GM19239 (cell line): ENCODE measurements around the gene NOS1AP.
"Not testable (repeated sequence)": the region's sequence is repeated elsewhere in the genome, so short reads cannot be mapped to it uniquely, and the experiment has no call there.

Experiments used
- DNase-seq: peaks from one replicate; pipeline ENCODE4 v3.0.0; 2011; ENCODE audit warnings: low spot score; ENCODE audit not compliant: insufficient read length
- FAIRE-seq: peaks from 2 replicates; lab custom pipeline; 2011; peaks lifted over from hg19 to GRCh38; lab: Jason Lieb, UNC

The NOS1AP gene

DNA sequence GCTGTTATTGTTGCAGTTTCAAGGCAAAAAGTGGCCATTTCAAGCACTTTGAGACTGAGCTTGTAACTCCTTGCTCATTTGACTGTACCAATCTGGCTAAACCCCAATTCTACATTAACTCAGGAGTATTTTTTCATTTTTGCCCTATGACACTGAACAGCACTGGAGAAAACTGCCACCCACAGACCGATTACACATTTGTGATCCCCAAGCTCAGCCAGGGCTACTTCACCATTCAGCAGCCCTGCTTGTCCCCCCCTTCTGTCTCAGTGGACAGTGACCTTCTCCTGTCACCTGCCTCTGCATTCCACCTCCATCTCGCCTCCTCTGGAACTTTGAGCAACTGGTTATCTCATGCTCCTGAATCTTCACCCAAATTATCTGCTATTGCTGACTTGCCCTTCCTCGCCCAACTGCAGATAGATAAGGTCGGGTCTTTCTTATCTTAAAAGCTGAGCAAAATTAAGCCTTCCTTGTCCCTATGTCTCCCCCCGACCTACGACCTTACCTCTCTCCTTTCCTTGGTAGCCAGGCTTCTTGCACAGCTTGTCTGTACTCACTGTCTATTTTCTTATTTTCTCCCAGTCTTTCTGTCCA lies 281.9 kb downstream of the NOS1AP start:
- FAIRE-seq = no peak
- DNase-seq = no peak

- DNase-seq, FAIRE-seq: not testable (repeated sequence)
Measured at GRCh38 chr1:162351874-162352273, 282.4 kb downstream of the NOS1AP start.

DNA sequence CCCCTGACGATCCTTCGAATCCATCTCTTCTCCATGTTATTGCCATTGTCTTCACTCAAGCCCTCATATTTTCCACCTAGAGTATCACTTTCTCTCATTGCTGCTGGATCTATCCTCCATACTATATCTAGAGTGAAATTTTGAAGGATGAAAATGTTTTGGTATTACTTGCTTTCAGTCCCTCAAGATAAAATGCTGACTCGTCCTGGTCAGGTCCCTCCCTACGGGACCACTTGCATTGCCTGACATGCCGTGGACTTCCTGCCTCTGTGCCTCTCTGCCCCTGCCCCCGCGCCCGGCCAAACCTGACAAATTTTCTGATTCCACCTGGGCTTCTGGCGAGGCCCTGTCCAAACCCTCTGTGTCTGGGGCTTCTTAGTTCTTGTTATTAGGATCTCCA lies 283.6 kb downstream of the NOS1AP start:
- no peak for DNase-seq
- no peak for FAIRE-seq

GRCh38 chr1:162353702-162354101 lies 284.2 kb downstream of the NOS1AP start:
- FAIRE-seq (no peak), DNase-seq (no peak)

DNA sequence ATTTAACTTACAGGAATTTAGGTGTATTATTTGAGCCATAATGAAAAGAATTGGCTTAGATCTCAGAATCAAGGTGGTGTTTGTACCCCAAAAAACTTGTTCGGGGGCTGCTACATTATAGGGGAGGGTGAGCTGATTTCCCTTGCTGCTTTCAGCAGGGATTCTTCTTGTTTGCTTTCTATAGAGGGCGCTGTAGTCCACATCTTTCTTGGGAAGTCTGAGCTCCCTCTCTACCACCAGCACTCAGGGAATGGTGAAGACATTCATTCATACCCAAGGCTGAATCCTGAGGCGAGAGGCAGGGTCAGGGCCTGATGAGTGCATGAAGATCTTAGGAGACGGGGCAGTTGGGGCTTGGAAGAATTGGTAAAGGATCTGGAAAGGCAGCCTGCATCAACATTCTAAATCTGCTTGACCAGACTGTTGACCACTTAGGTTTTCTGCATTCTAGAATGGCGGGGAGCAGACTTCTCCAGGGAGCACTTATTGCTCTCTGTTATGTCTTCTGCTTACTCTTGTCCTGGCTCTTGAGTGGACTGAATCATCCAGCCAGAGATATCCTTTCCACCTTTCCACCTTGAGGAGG lies 288.3 kb downstream of the NOS1AP start:
- DNase-seq = peak; percentile 26
- FAIRE-seq = no peak

GRCh38 chr1:162358928-162359327 lies 289.4 kb downstream of the NOS1AP start:
- FAIRE-seq (no peak), DNase-seq (no peak)

DNA sequence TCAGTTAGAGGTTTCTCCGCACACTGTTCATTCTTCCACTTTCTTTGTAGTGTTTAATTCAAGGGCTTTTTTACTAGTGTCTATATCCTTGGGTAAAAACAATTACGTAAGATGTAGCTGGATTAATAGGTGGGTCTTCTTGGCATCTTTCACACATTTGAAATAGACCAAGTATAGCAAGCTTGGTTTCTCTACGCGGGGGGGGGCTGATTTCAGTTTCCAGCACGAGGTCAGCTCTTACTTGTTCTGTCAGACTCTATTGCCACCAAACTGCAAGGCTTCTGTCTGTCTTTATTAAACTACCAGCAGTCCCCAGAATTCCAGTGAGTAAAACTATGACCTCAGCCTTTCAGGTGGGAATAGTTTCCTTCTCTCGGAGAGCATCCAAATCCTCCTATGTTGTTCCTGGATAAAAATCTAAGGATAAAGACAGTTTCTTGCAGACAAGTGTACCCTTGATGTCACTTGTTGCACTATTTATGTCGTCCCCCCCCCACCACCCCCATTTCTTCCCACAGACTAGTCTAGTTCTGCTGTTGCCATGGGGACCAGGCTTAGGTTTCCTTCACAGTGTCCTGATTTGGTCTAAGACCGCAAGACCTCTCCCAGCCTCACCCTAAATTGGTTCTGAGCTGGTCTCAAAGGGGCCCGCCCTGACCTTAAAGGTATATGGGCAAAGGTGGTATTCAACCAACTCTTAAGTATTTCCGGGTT lies 290.2 kb downstream of the NOS1AP start:
- DNase-seq = no peak
- no peak for FAIRE-seq

- FAIRE-seq = no peak
- no peak for DNase-seq
Measured at GRCh38 chr1:162360237-162360873, 290.9 kb downstream of the NOS1AP start.

GRCh38 chr1:162360874-162361260 lies 291.4 kb downstream of the NOS1AP start:
- DNase-seq = no peak
- no peak for FAIRE-seq

DNA sequence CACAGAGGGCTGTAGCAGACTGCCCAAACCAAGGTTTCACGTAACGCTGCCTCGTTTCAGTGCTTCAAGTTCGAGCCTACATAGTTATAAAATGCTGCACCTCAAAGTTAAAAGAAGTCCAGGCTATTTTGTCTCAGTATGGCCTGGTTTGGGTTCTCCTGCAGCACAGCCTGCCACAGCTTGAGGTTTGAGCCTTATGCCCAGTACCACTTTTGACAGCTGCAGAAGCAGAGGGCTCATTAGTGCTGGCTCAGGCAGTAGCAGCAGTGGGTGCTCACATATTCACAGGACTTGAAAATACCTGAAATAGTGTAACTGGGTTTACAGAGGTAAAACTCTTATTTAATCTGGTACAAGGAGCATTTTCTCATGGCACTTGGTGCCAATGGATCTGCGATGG lies 291.9 kb downstream of the NOS1AP start:
- DNase-seq (no peak), FAIRE-seq (no peak)

DNA sequence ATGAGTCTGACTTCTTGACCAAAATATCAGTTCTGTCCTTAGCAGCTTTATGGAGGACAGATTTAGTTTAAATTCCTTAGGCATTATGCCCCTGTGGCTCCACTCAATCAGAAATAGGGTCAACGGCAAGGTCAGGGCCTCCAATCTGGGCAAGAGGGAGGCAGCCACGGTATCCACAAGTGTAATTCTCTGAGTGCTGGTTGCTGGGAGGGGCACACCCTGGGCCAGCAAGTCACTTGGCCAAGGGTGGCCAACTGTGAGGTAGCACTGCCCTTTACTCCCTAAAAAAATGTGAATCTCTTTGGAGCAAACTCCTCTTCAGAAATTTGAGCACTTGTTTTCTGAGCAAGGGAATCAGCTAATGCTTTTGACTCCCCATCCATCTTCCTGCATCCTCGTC lies 294.3 kb downstream of the NOS1AP start:
- no peak for FAIRE-seq

DNA sequence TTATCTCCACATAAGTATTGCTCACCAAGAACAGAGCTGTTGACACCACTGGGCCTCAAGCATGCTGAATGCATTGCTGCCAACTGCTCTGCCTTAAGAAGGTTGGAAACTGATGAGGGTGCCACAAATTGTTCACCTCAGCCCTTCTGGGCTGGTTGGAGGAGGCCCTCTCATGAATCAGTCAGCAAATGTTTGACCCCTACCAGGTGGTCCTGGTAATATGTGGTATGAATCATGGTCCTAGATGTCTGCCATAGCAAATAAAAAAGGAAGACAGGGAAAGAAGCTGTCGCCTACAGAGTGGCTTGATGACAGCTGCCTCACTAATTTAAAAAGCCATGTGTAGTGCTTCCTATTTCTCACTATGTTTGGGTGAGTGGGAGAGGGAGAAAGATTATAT lies 295.0 kb downstream of the NOS1AP start:
- DNase-seq (no peak), FAIRE-seq (no peak)

More for the DNA sequence above, 294.3 kb downstream of the NOS1AP start:
- DNase-seq = no peak

DNA sequence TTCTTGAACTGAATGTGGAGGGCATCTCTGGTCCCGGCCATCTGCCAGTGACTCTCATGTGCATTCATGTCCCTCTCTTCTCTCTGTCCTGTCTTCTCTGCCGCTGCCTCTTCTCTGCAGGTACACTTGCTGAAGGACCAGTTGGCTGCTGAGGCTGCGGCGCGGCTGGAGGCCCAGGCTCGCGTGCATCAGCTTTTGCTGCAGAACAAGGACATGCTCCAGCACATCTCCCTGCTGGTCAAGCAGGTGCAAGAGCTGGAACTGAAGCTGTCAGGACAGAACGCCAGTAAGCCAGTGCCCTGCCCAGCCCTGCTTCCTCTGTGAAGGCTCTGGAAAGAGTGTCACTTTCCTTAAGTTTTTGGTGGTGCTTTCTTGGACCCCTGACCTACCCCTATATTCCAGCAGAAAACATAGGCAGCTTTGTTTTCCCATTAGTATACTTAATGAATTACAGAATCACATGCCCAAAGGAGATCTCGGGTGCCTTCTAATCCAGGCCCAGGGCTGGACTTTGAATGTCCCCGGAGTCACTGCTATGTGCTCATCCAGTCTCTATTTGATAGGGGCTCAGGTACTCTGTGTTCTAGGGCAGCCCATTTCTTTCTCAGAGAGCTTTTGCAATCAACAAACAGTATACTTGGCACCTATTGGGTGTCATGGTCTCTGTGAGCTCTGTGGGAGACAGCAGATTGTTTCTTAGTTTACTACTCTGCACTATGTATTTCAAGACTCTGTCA lies 296.0 kb downstream of the NOS1AP start:
- no peak for FAIRE-seq
- no peak for DNase-seq

- FAIRE-seq (no peak), DNase-seq (no peak)
Measured at GRCh38 chr1:162366149-162366548, 296.7 kb downstream of the NOS1AP start.

DNA sequence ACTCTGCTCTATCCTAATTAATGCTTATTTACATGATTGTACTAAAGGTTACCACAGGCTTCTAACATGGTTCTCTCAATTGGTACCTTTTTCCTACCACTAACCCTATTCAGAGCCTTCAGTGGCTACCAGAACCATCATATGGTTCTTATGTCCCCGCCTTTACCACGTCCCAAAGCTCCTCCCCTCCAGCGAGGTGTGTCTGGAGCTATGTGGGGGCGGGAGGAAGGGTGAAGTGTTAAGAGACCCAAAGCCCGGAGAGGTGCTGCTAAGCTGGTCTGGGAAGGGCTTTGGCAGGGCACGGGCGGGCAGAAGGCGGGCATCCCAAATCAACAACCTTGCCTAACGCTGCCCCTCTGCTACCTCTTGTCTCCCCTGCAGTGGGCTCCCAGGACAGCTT lies 297.2 kb downstream of the NOS1AP start:
- no peak for FAIRE-seq
- no peak for DNase-seq

GRCh38 chr1:162367073-162367472 lies 297.6 kb downstream of the NOS1AP start:
- DNase-seq (no peak), FAIRE-seq (no peak)

DNA sequence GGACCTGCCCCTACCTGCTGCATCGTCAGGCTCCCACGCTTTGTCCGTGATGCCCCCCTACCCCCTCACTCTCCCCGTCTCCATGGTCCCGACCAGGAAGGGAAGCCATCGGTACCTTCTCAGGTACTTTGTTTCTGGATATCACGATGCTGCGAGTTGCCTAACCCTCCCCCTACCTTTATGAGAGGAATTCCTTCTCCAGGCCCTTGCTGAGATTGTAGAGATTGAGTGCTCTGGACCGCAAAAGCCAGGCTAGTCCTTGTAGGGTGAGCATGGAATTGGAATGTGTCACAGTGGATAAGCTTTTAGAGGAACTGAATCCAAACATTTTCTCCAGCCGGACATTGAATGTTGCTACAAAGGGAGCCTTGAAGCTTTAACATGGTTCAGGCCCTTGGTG lies 298.3 kb downstream of the NOS1AP start:
- FAIRE-seq = no peak
- no peak for DNase-seq

- FAIRE-seq = no peak
Measured at GRCh38 chr1:162368451-162368850, 299.0 kb downstream of the NOS1AP start.

GRCh38 chr1:162369571-162369970 lies 300.1 kb downstream of the NOS1AP start:
- DNase-seq (no peak), FAIRE-seq (no peak)

More at GRCh38 chr1:162368451-162368850, 299.0 kb downstream of the NOS1AP start:
- DNase-seq = no peak

DNA sequence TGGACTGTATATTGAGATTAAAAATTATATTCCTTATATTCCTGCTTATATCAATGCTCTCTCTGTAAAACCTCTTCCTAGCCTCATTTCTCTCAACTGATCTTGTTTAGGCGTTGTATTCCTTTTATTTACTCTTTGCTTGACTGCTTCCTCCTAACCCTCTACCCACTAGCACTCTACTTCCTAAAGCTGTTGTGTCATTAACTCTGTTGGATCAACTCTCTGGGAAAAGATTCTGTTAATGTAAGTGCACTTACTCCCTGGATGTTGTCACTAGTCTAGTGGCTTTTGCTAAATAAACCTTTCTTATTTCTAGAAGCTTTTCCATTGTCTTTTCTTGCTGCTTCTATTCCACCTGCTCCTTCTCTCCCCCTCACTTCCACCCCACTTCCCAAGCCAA lies 300.7 kb downstream of the NOS1AP start:
- DNase-seq (no peak), FAIRE-seq (no peak)

DNA sequence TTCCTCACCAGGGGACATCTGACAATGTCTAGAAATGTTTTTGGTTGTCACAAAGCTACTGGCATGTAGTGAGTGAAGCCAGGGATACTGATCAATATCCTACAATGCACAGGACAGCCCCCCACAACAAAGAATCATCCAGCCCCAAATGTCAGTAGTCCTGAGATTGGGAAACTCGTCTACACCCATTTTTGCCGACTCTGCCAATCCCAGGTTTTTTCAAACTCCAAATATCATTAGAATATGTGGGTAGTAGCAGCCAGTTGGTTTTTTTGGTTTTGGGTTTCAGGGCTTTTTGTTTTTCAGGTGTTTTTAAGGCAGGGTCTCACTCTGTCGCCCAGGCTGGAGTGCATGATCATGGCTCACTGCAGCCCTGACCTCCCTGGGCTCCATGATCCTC lies 301.2 kb downstream of the NOS1AP start:
- FAIRE-seq (no peak), DNase-seq (no peak)
